ENCODE measurements around the gene SDK1. TPM values are rescaled to one million over a fixed set of nuclear protein-coding genes. Genes with fewer than 3 reads are reported as not detected.

The SDK1 gene
- total RNA-seq, 1 donor, result 0.36 TPM

- no peaks in the 10 kb centered on the region for H3K27me3 ChIP-seq (ENCODE audit: insufficient read depth, low read length)
- no peaks in the 10 kb centered on the region for H4K20me1 ChIP-seq (ENCODE audit: insufficient read depth, low read length)
- no peak overlapping the region for H2AFZ ChIP-seq (ENCODE audit: low read length)
- H3K9me3 ChIP-seq (ENCODE audit: low read depth, low read length), result no peaks in the 10 kb centered on the region
- no peak overlapping the region for H3K4me2 ChIP-seq (ENCODE audit: insufficient read depth, low read length)
- H3K27ac ChIP-seq (ENCODE audit: low read depth, low read length), result no peak overlapping the region
- H3K36me3 ChIP-seq (ENCODE audit: insufficient read depth, low read length), result no peaks in the 10 kb centered on the region
- no peaks in the 10 kb centered on the region for H3K4me1 ChIP-seq (ENCODE audit: insufficient read depth, low read length)
- no peak for DNase-seq (ENCODE audit: insufficient read length, low spot score, missing footprints)
- no peak for TF ChIP-seq CTCF (IDR thresholded peaks at IDR 0.05; ENCODE audit: extremely low read depth, low read depth, low read length)
- H3K79me2 ChIP-seq (ENCODE audit: insufficient read depth, low read length), result no peaks in the 10 kb centered on the region
- no peak overlapping the region for H3K4me3 ChIP-seq (ENCODE audit: insufficient read depth, low read length)
Observed at GRCh38 chr7:4077980-4078379, 776.9 kb downstream of the SDK1 start.

- no peaks in the 10 kb centered on the region for H4K20me1 ChIP-seq (ENCODE audit: insufficient read depth, low read length)
- H2AFZ ChIP-seq (ENCODE audit: low read length), result no peak overlapping the region
- H3K36me3 ChIP-seq (ENCODE audit: insufficient read depth, low read length), result no peaks in the 10 kb centered on the region
- H3K4me3 ChIP-seq (ENCODE audit: insufficient read depth, low read length), result no peak overlapping the region
- no peak for DNase-seq (ENCODE audit: insufficient read length, low spot score, missing footprints)
- no peaks in the 10 kb centered on the region for H3K9me3 ChIP-seq (ENCODE audit: low read depth, low read length)
- H3K4me1 ChIP-seq (ENCODE audit: insufficient read depth, low read length), result no peaks in the 10 kb centered on the region
- no peak for TF ChIP-seq CTCF (IDR thresholded peaks at IDR 0.05; ENCODE audit: extremely low read depth, low read depth, low read length)
- H3K4me2 ChIP-seq (ENCODE audit: insufficient read depth, low read length), result no peak overlapping the region
- H3K27ac ChIP-seq (ENCODE audit: low read depth, low read length), result no peak overlapping the region
- H3K79me2 ChIP-seq (ENCODE audit: insufficient read depth, low read length), result no peaks in the 10 kb centered on the region
- H3K27me3 ChIP-seq (ENCODE audit: insufficient read depth, low read length), result no peaks in the 10 kb centered on the region
Observed at GRCh38 chr7:4078580-4078979, 777.5 kb downstream of the SDK1 start.

GRCh38 chr7:4079366-4079765 is 778.3 kb downstream of the SDK1 start:
- Histone ChIP-seq H3K4me1 (ENCODE audit: insufficient read depth, low read length) (no peaks in the 10 kb centered on the region), H3K27me3 (ENCODE audit: insufficient read depth, low read length) (no peaks in the 10 kb centered on the region), H4K20me1 (ENCODE audit: insufficient read depth, low read length) (no peaks in the 10 kb centered on the region), H3K79me2 (ENCODE audit: insufficient read depth, low read length) (no peaks in the 10 kb centered on the region), H3K27ac (ENCODE audit: low read depth, low read length) (no peak overlapping the region), H3K36me3 (ENCODE audit: insufficient read depth, low read length) (no peaks in the 10 kb centered on the region), H3K4me2 (ENCODE audit: insufficient read depth, low read length) (no peak overlapping the region), H3K4me3 (ENCODE audit: insufficient read depth, low read length) (no peak overlapping the region), H2AFZ (ENCODE audit: low read length) (no peak overlapping the region), H3K9me3 (ENCODE audit: low read depth, low read length) (no peaks in the 10 kb centered on the region)
- no peak for DNase-seq (ENCODE audit: insufficient read length, low spot score, missing footprints)
- no peak for TF ChIP-seq CTCF (IDR thresholded peaks at IDR 0.05; ENCODE audit: extremely low read depth, low read depth, low read length)

GRCh38 chr7:4079956-4080355 is 778.9 kb downstream of the SDK1 start:
- H3K9me3 ChIP-seq (ENCODE audit: low read depth, low read length), result no peaks in the 10 kb centered on the region
- no peak for TF ChIP-seq CTCF (IDR thresholded peaks at IDR 0.05; ENCODE audit: extremely low read depth, low read depth, low read length)
- H3K4me1 ChIP-seq (ENCODE audit: insufficient read depth, low read length), result no peaks in the 10 kb centered on the region
- DNase-seq (ENCODE audit: insufficient read length, low spot score, missing footprints), result no peak
- no peak overlapping the region for H3K27ac ChIP-seq (ENCODE audit: low read depth, low read length)
- no peaks in the 10 kb centered on the region for H4K20me1 ChIP-seq (ENCODE audit: insufficient read depth, low read length)
- H3K27me3 ChIP-seq (ENCODE audit: insufficient read depth, low read length), result no peaks in the 10 kb centered on the region
- H2AFZ ChIP-seq (ENCODE audit: low read length), result no peak overlapping the region
- no peak overlapping the region for H3K4me2 ChIP-seq (ENCODE audit: insufficient read depth, low read length)
- H3K4me3 ChIP-seq (ENCODE audit: insufficient read depth, low read length), result no peak overlapping the region
- no peaks in the 10 kb centered on the region for H3K36me3 ChIP-seq (ENCODE audit: insufficient read depth, low read length)
- no peaks in the 10 kb centered on the region for H3K79me2 ChIP-seq (ENCODE audit: insufficient read depth, low read length)

Data from osteoblast (primary cell).